ENCODE measurements around the gene STX11. TPM values are rescaled to one million over a fixed set of nuclear protein-coding genes. Genes with fewer than 3 reads are reported as not detected.

Gene STX11
- total and polyA plus RNA-seq, 10 of the 15 experiments (the other 5 are each of a cell fraction or from before 2014, with no cell fraction given) = 0.66 to 38.1 (median 19.8) TPM

DNA sequence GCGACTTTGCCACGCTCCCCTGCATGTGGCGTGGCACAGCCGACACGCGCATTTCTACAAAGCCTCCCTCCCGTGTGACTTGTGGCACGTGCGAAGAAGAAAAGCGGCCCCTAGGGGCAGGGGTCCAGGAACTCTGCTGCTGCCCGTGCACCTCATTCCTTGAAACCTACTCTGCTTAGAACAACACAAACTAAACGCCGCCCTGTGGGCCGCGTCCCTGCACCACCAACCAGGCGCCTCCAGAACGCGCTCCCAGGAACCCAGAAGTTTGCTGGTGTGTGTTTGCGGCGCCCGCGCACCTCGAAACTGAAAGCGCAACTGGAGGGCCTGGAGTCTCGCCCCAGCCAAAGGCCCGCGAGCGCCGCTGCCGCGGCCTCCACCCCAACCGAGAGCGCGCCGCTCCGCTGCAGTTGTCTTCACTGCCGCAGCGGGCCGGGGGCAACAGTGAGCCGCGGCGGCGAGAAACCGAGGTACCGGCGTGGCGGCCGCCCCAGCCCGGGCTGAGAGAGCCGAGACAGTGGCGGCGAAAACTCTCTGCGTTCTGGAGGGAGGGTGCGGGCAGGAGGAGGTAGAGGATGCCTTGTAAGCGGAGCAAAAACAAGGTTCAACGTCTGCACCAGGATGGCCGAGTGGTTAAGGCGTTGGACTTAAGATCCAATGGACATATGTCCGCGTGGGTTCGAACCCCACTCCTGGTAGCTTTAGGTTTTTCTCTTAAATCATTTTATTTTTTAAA is 65.8 kb downstream of the STX11 start:
- peak; percentile 57 for FAIRE-seq
- WGBS (ENCODE audit: insufficient coverage, insufficient replicate concordance, low lambda C conversion rate, missing lambda C conversion rate) = under 1% methylated on average over 61 of the region's 61 CpGs
- BruUV-seq (replicated peaks) = no TSS peak
- TF ChIP-seq, protein P1, sequence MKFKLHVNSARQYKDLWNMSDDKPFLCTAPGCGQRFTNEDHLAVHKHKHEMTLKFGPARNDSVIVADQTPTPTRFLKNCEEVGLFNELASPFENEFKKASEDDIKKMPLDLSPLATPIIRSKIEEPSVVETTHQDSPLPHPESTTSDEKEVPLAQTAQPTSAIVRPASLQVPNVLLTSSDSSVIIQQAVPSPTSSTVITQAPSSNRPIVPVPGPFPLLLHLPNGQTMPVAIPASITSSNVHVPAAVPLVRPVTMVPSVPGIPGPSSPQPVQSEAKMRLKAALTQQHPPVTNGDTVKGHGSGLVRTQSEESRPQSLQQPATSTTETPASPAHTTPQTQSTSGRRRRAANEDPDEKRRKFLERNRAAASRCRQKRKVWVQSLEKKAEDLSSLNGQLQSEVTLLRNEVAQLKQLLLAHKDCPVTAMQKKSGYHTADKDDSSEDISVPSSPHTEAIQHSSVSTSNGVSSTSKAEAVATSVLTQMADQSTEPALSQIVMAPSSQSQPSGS (IDR thresholded peaks at IDR 0.05; ENCODE audit: low read length) = peak; percentile 59; the same call in 1 of the 2 replicates
- peak; percentile 93 for TF ChIP-seq TBL1XR1 (IDR thresholded peaks at IDR 0.05; ENCODE audit: low read depth, low read length)
- peak; percentile 63 for TF ChIP-seq HCFC1 (IDR thresholded peaks at IDR 0.05; ENCODE audit: low read length)
- no peak for TF ChIP-seq HDAC2 (IDR thresholded peaks at IDR 0.05)
- TF ChIP-seq, protein P2, sequence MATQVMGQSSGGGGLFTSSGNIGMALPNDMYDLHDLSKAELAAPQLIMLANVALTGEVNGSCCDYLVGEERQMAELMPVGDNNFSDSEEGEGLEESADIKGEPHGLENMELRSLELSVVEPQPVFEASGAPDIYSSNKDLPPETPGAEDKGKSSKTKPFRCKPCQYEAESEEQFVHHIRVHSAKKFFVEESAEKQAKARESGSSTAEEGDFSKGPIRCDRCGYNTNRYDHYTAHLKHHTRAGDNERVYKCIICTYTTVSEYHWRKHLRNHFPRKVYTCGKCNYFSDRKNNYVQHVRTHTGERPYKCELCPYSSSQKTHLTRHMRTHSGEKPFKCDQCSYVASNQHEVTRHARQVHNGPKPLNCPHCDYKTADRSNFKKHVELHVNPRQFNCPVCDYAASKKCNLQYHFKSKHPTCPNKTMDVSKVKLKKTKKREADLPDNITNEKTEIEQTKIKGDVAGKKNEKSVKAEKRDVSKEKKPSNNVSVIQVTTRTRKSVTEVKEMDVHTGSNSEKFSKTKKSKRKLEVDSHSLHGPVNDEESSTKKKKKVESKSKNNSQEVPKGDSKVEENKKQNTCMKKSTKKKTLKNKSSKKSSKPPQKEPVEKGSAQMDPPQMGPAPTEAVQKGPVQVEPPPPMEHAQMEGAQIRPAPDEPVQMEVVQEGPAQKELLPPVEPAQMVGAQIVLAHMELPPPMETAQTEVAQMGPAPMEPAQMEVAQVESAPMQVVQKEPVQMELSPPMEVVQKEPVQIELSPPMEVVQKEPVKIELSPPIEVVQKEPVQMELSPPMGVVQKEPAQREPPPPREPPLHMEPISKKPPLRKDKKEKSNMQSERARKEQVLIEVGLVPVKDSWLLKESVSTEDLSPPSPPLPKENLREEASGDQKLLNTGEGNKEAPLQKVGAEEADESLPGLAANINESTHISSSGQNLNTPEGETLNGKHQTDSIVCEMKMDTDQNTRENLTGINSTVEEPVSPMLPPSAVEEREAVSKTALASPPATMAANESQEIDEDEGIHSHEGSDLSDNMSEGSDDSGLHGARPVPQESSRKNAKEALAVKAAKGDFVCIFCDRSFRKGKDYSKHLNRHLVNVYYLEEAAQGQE (IDR thresholded peaks at IDR 0.05; ENCODE audit: low read depth, low read length) = no peak
- TF ChIP-seq CBFB (IDR thresholded peaks at IDR 0.05; ENCODE audit: low read depth) = peak; percentile 52; the same call in 1 of the 2 replicates
- TF ChIP-seq TAF1 (IDR thresholded peaks at IDR 0.05; ENCODE audit: borderline replicate concordance, low read depth, low read length) = 0 out of 2 replicates have a peak, but pooled peaks have one; percentile 42
- peak; percentile 100 for TF ChIP-seq RBBP5 (conservative IDR thresholded peaks at IDR 0.05)
- TF ChIP-seq TCF12 (IDR thresholded peaks at IDR 0.05; ENCODE audit: low read depth, low read length) = no peak
- no peak; the same call in 1 of the 2 replicates for TF ChIP-seq TCF7 (IDR thresholded peaks at IDR 0.05; ENCODE audit: borderline replicate concordance)
- no peak for TF ChIP-seq ZNF274 (IDR thresholded peaks at IDR 0.05; ENCODE audit: insufficient read depth, insufficient read length)
- TF ChIP-seq, protein P3, sequence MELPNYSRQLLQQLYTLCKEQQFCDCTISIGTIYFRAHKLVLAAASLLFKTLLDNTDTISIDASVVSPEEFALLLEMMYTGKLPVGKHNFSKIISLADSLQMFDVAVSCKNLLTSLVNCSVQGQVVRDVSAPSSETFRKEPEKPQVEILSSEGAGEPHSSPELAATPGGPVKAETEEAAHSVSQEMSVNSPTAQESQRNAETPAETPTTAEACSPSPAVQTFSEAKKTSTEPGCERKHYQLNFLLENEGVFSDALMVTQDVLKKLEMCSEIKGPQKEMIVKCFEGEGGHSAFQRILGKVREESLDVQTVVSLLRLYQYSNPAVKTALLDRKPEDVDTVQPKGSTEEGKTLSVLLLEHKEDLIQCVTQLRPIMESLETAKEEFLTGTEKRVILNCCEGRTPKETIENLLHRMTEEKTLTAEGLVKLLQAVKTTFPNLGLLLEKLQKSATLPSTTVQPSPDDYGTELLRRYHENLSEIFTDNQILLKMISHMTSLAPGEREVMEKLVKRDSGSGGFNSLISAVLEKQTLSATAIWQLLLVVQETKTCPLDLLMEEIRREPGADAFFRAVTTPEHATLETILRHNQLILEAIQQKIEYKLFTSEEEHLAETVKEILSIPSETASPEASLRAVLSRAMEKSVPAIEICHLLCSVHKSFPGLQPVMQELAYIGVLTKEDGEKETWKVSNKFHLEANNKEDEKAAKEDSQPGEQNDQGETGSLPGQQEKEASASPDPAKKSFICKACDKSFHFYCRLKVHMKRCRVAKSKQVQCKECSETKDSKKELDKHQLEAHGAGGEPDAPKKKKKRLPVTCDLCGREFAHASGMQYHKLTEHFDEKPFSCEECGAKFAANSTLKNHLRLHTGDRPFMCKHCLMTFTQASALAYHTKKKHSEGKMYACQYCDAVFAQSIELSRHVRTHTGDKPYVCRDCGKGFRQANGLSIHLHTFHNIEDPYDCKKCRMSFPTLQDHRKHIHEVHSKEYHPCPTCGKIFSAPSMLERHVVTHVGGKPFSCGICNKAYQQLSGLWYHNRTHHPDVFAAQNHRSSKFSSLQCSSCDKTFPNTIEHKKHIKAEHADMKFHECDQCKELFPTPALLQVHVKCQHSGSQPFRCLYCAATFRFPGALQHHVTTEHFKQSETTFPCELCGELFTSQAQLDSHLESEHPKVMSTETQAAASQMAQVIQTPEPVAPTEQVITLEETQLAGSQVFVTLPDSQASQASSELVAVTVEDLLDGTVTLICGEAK (IDR thresholded peaks at IDR 0.05; ENCODE audit: borderline replicate concordance) = peak; percentile 86
- TF ChIP-seq BRCA1 (IDR thresholded peaks at IDR 0.05; ENCODE audit: low read depth, low read length) = peak; percentile 68
- TF ChIP-seq STAT1 (conservative IDR thresholded peaks at IDR 0.05) = peak; percentile 98; the same call in 1 of the 2 replicates

More for the DNA sequence above, 65.8 kb downstream of the STX11 start:
- Histone ChIP-seq H3K9ac (ENCODE audit: control insufficient read depth, insufficient read depth, low read length) (peak overlapping the region; percentile 67), H4K20me1 (ENCODE audit: control insufficient read depth, insufficient read depth) (no peaks in the 10 kb centered on the region), H3K79me2 (ENCODE audit: control insufficient read depth, insufficient read depth, low read length) (no peaks in the 10 kb centered on the region), H3K27me3 (replicated peaks in 1 of 2; ENCODE audit: control insufficient read depth in 2 of 2, insufficient read depth in 2 of 2, low read length in 1 of 2) (no peaks in the 10 kb centered on the region), H3K4me3 (peak overlapping the region; percentile 68), H3K9me3 (replicated peaks; ENCODE audit: control insufficient read depth, insufficient read depth, low read length) (peaks cover 2% of the 10 kb centered on the region; the same call in 2 of the 3 replicates), H3K27ac (ENCODE audit: control insufficient read depth, insufficient read depth) (peak overlapping the region; percentile 88), H3K4me2 (ENCODE audit: control insufficient read depth, insufficient read depth) (peak overlapping the region; percentile 87), H3K4me1 (ENCODE audit: control insufficient read depth, insufficient read depth, low read length) (peaks cover 9% of the 10 kb centered on the region), H2AFZ (ENCODE audit: control insufficient read depth, low read depth, low read length) (peak overlapping the region; percentile 88), H3K36me3 (ENCODE audit: control insufficient read depth in 2 of 2, insufficient read depth in 2 of 2, low read length in 1 of 2) (no peaks in the 10 kb centered on the region)
- intact Hi-C loops (cut with micrococcal nuclease; ENCODE audit: unreplicated experiment) (loop anchor here (1.0 to 5.0 kb wide), 6 partner anchors 65 to 639 kb away; no protein-coding TSS in a partner anchor), in situ Hi-C loops (cut with MboI) (loop anchor here (5.0 kb wide), 3 partner anchors 64 to 639 kb away; partner anchors contain the start of genes SF3B5 and STX11)
- RAD21 ChIA-PET (ENCODE audit: unreplicated experiment) = interaction anchor here (0.7 to 4.5 kb wide), 19 partner anchors 25 to 276 kb away, joined by 3 to 87 read pairs (median 4); partner anchors contain the start of genes SF3B5 and STX11
- SMC1A ChIA-PET (ENCODE audit: uncharacterized antibody, unreplicated experiment) = interaction anchor here (1.0 to 6.6 kb wide), 12 partner anchors 31 to 276 kb away, joined by 3 to 125 read pairs (median 6); partner anchors contain the start of gene STX11
- POLR2A ChIA-PET = interaction anchor here (0.7 to 1.2 kb wide), 7 partner anchors 50 to 152 kb away, joined by 3 to 4 read pairs (median 3); no protein-coding TSS in a partner anchor
- DNase-seq (ENCODE audit: low read depth, low spot score) = peak; percentile 96
- CTCF ChIA-PET = interaction anchor here (0.7 to 5.8 kb wide), 18 partner anchors 27 to 641 kb away, joined by 3 to 142 read pairs (median 5); partner anchors contain the start of gene SF3B5
- ATAC-seq = peak; percentile 95

All from GM12878 (cell line).